Heart left ventricle (tissue), 13 donors: ENCODE results near the gene THSD4.

Experiments used
- POLR2A ChIP-seq, 2 donors: fragments of 450-650 bp; IDR thresholded peaks; one replicate each; pipeline ENCODE4 v1.6.1; 2017; ENCODE audit warnings: antibody characterized with exemption in 2 of 2, mild to moderate bottlenecking in 2 of 2, moderate library complexity in 2 of 2
- TF ChIP-seq, protein P1 (sequence below), 12 donors: fragments of 200-600 bp; sonication (generic) in 4 of 12; IDR thresholded peaks; one replicate each; pipeline versions ENCODE4 v1.5.0 to v1.8.0; 2018 to 2022; ENCODE audit warnings: antibody characterized with exemption in 12 of 12, mild to moderate bottlenecking in 5 of 12
- donor health status: ischemic (EF 13 %, LVEDD 7.1; RV severe dilation, severe dysfunction).
- donor health status: DM: no; HTN: yes; CAD: no.
- donor health status: DM: no; HTN: no; CAD: no.
- donor health status: ischemic (EF 25% LVEDD 6.9; RV normal size, moderate dysfunction).
- donor health status: ischemic (EF 25% LVEDD 5.7; RV mildly dilated, moderate dysfunction).
- donor health status: ischemic (EF 35%, LVEDD 5.7; RV mildly dilated, moderate dysfunction).
- donor health status: nonischemic (EF 11% LVEDD 7.7; RV severe dilation, severe dysfunction).
- donor health status: DM: yes; HTN: yes; CAD: no.
- donor health status: PGD.
- donor health status: ischemic (EF 29% LVEDD 5.4; RV normal size, mild dysfunction).
- donor health status: nonischemic (EF 23%, LVEDD 6.1; RV moderate dilation, normal function).

DNA sequence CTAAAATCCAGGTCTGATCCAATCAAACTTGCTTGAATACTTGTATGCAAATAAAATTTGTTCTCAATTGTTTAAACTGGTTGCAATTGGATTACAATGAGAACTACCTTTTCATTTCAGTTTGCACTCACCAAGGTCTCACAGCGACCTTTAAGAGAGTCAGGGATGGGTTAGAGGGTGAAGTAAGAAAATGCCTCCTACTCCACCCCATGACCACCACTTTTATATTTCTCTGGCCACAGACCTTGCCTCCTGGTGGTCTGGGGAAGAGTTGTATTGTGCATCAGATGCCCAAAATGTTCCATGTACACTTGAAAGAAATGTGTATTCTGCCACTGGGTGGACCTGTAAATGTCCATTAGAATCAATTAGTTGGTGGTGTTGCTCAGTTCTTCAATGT lies 16.4 kb upstream of the THSD4 start:
- no peak for TF ChIP-seq POLR2A (IDR thresholded peaks at IDR 0.05)
- TF ChIP-seq, protein P1, sequence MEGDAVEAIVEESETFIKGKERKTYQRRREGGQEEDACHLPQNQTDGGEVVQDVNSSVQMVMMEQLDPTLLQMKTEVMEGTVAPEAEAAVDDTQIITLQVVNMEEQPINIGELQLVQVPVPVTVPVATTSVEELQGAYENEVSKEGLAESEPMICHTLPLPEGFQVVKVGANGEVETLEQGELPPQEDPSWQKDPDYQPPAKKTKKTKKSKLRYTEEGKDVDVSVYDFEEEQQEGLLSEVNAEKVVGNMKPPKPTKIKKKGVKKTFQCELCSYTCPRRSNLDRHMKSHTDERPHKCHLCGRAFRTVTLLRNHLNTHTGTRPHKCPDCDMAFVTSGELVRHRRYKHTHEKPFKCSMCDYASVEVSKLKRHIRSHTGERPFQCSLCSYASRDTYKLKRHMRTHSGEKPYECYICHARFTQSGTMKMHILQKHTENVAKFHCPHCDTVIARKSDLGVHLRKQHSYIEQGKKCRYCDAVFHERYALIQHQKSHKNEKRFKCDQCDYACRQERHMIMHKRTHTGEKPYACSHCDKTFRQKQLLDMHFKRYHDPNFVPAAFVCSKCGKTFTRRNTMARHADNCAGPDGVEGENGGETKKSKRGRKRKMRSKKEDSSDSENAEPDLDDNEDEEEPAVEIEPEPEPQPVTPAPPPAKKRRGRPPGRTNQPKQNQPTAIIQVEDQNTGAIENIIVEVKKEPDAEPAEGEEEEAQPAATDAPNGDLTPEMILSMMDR (IDR thresholded peaks at IDR 0.05): no peak
